GM18858 (cell line): ENCODE measurements around the gene ZNF792.
"Not testable (repeated sequence)": the region's sequence is repeated elsewhere in the genome, so short reads cannot be mapped to it uniquely, and the experiment has no call there.

ENCODE experiments used
- ATAC-seq: cut with Tn5 transposase; IDR thresholded peaks from one replicate; pipeline ENCODE4 v1.9.1; 2021; ENCODE audit not compliant: unreplicated experiment

The ZNF792 gene

DNA sequence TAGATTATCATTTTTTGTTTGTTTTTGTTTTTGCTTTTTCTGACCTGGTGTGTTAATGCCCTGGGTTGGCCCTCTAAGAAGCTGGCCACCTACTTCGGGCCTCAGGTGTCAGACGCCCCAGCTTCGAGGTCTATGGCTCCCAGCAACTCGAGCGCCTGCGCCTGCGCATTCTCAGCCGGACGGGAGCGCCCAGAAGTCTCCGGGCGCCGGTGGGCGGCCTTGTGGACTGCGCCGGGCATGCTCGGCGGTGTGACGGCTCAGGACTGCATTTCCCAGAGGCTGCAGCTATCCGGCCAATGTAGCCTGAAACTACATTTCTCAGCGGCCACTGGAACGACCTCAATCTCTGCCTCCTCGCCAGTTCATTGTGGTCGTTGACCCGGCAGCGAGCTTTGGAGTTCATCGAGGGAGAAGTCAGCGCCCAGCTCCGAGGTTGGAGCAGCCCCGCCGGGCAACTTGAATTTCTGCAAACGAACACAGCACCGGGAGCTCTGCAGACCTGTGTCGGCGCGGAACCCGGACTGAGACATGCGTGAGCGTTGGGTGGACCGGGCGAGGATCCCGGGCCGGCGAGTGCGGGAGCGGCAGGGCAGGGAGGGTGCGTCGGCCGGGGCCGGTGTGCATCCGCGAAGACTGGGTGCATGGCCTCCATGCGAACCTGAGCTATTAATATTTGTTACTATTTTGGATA lies 37.2 kb downstream of the ZNF792 start, which contains the start of gene ZNF30:
Gene ZNF30, plus strand, starts transcription at position 219 of the 691 bp plus-strand sequence. CDS start 3,045 bp downstream, outside the sequence.
- peak; percentile 81 for ATAC-seq

DNA sequence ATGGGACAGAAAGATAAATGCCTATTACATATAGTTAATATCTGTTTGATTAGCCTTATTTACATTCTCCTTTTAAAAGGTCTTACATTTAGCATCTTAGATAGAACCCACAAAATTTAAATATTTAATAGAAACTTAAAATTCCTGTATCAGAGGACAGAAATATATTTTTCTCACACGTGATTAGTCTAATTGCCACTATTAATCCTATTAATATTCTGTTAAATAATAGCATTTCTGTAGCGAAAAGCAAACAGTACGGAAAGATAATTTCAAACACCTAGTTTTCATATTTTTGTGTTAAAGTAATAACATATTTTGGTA lies 37.7 kb downstream of the ZNF792 start:
- ATAC-seq: no peak

- no peak for ATAC-seq
Measured at GRCh38 chr19:34925278-34925855, 38.7 kb downstream of the ZNF792 start.

- not testable (repeated sequence) for ATAC-seq
Measured at GRCh38 chr19:34920090-34920786, 43.8 kb downstream of the ZNF792 start.

GRCh38 chr19:34918190-34918589 lies 45.8 kb downstream of the ZNF792 start:
- ATAC-seq: no peak

- ATAC-seq: not testable (repeated sequence)
Measured at GRCh38 chr19:34917144-34917543, 46.9 kb downstream of the ZNF792 start.

DNA sequence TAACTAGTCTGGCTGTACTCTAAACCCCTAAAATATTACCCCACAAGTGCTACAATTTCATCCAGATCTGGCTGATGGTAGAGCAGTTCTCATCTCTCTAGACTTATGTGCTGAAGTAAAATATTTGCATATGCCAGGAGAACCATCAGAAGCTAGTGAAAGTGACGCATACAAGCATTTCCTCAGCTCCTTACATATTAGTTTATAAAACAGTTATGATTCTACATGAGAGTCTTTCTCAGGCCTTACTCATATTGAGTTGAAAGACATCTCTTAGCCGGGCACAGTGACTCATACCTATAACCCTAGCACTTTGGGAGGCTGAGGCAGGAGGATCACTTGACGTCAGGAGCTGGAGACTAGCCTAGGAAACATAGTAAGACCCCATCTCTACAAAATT lies 53.3 kb downstream of the ZNF792 start:
- ATAC-seq: no peak
